Anterior cingulate cortex (tissue), 58 donors: ENCODE measurements around the gene YIPF6.
A peak's percentile ranks its signal among the peaks of the same experiment; 100 is the strongest.
"Not testable (repeated sequence)": the region's sequence is repeated elsewhere in the genome, so short reads cannot be mapped to it uniquely, and the experiment has no call there.

Experiments used
- DNase-seq, 58 donors: peaks; one replicate each; lab custom pipeline; 2025; lab: John Stamatoyannopoulos, UW

Gene YIPF6

DNA sequence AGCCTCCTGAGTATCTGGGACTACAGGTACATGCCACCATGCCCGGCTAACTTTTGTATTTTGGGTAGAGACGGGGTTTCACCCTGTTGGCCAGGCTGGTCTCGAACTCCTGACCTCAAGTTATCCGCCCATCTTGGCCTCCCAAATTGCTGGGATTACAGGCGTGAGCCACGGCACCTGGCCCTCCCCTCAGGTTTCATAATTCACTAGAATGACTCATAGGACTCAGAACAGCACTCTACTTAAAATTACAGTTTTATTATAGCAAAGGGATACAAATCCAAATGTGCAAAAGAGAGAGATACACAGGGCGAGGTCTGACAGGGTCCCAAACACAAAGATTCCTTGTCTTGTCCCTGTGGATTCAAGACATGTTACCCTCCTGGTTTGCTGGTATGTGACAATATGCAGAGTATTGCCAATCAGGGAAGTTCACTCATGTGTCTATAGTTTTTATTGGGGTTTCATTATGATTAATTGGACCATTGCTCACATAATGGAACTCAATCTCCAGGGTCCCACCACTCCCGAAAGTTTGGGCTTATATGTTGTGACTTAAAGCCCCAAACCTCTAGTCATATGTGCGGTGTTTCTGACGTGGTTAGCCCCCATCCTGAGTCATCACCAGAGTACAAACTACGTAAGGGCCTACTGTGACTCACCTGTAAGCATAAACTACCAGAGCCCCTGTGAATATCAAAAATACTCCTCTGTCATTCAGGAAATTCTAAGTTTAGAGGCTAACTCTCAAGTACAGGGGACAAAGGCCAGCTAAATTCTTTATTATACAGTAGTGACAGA lies 5.2 kb downstream of the YIPF6 start:
- no peak for DNase-seq

DNA sequence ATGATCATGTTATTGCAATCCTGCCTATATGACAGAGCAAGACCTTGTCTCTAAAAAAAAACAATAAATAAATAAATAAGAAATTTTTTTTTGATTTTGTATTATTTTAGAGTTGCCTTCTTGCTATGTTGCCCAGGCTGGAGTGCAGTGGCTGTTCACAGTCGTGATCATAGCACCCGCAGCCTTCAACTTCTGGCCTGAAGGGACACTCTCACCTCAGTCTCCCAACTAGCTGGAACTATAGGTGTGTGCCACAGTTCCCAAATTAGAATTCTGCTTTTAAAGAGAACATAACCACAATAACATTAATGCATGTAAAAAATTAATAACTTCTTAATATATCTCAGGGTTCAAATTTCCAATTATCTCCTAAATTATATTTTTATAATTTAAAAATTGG lies 7.8 kb downstream of the YIPF6 start:
- no peak for DNase-seq

DNA sequence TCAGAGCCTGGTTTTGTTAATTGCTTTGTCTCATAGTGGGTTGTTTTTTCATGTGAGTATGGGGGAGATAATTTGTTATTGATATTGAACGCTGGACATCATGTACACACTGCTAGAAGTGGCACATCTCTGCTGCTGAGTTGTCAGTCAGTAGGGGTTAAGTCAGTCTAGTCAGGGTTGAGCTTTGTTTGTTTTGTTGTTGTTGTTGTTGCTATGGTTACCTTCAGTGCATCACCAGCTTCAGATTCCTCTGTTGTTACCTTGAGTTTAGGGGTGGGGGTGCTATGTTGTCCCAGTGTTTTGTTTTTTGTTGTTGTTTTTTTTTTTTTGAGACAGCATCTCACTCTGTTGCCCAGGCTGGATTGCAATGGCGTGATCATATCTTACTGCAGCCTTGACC lies 9.9 kb downstream of the YIPF6 start:
- no peak for DNase-seq

GRCh38 chrX:68511255-68511654 lies 12.4 kb downstream of the YIPF6 start:
- peak in 7 of 58 donors; percentile 0 to 9 (median 1) for DNase-seq

DNA sequence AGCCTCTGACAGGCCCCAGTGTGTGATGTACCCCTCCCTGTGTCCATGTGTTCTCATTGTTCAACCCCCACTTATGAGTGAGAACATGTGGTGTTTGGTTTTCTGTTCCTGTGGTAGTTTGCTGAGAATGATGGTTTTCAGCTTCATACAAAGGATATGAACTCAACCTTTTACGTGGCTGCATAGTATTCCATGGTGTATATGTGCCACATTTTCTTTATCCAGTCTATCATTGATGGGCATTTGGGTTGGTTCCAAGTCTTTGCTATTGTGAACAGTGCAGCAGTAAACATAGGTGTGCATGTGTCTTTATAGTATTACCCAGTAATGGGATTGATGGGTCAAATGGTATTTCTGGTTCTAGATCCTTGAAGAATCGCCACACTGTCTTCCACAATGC lies 25.8 kb downstream of the YIPF6 start:
- DNase-seq: not testable (repeated sequence)

- no peak for DNase-seq
Observed at GRCh38 chrX:68532831-68533533, 34.1 kb downstream of the YIPF6 start.

- DNase-seq: no peak
Observed at GRCh38 chrX:68533656-68534055, 34.8 kb downstream of the YIPF6 start.

GRCh38 chrX:68534691-68535090 lies 35.8 kb downstream of the YIPF6 start:
- DNase-seq: no peak

DNA sequence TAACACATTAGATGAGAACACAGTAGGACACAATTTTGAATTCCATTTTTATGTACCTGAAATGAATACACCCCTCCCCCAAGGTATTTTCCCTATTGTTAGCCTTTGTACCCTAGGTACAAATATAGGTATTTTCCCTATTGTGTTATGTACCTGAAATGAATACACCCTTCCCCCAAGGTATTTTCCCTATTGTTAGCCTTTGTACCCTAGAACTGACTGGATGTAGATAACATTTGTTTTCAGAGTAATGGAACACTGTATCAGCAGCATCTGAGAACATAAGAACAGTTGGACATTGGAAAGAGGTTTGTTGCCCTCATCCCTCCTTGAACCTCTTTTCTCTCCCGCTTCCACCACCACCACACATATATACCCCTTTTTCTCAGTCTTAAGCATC lies 37.6 kb downstream of the YIPF6 start:
- no peak for DNase-seq

DNA sequence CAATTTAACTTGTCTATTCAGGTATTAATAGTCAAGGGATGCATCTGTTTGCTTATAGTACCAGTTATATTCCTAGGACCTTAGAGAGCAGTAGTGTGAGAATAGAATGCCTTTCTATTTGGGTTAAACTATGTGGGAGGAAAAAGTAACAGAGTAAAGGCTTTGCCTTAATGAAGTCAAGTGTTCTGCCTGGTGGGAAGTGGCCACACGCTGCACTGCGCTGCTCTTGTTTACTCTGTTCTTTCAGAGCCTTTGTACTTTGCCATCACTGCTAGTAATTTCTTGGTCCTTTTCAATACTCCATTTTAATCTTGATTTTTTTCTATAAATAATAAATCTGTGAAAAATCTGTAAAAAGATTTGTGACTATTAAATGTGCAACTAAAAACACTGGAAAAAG lies 38.0 kb downstream of the YIPF6 start:
- no peak for DNase-seq

DNA sequence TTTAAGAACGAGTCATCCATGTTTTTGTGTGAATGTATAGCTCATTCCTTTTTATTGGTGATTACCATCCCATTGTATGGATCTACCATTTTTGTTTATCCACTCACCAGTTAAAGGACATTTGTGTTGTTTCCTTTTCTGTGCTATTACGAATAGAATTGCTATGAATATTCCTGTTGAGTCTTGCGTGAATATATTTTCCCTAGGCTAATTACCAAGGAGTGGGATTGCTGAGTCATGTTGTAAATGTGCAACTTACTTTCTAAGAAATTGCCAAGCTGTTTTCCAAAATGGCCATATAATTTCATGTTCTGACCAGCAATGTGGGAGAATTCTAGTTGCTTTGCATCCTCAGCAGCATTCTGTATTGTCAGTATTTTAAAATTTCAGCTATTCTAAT lies 51.3 kb downstream of the YIPF6 start:
- no peak for DNase-seq

DNA sequence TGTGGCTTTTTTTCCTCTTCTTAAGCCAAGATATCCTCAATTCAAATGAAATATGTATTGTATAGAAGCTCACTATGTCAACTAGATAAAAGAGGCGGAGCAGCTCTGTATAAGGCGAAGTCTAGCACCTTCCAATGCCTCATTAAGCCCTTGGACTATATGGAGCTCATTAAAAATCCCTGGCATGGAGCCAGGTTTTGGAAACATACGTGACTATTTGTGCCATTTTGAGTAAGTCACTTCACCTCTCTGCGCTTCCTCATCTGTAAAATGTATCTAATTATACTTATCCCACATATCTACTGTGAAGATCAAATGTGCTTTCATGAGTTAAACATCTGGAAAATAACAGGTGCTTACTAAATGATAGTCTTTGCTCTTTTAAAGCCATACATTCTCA lies 57.2 kb downstream of the YIPF6 start:
- DNase-seq: no peak

DNA sequence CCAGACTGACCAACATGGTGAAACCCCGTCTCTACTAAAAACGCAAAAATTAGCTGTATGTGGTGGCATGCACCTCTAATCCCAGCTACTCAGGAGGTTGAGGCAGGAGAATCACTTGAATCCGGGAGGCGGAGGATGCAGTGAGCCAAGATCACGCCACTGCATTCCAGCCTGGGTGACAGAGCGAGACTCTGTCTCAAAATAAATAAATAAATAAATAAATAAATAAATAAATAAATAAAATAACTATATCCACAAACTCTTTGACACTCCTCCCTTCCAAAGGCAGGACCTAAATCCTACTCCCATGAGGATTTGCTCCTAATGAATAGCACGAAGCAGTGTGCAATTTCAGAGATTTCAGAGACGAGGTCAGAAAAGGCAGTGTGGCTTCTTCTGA lies 58.3 kb downstream of the YIPF6 start:
- DNase-seq: not testable (repeated sequence)

- DNase-seq: not testable (repeated sequence)
Observed at GRCh38 chrX:68559905-68560304, 61.1 kb downstream of the YIPF6 start.

GRCh38 chrX:68568136-68568535 lies 69.3 kb downstream of the YIPF6 start:
- no peak for DNase-seq

DNA sequence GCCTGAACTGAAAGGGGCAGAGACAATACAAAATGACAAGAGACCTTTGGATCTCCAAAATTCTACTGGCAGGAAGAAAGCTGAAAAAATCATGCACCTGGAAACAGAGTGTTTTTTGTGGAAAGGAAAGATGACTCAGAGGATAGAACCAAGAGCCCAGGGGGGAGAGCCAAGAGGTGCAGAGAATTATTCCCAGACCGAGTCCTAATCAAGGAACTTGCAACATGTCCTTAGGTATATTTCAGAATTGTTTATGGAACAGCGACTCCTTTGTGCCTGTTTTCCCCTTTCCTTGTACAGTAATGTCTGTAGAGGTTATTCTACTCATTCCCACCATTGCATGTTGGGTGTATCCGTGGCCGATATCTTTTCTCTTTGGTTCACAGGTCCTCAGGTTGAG lies 71.7 kb downstream of the YIPF6 start:
- DNase-seq: no peak

DNA sequence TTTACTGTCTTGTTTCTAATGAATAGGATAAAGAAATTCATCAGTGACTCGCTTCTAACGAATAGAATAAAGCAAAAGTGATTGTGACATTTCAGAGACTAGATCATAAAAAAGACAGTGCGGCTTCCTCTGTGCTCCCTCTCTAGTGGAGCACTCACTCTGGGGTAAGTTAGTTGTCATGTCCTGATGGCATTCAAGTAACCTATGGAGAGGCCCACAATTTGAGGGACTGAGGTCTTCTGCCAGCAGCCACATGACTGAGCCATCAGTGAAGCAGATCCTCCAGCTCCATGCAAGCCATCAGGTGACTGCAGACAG lies 72.4 kb downstream of the YIPF6 start:
- no peak for DNase-seq

DNA sequence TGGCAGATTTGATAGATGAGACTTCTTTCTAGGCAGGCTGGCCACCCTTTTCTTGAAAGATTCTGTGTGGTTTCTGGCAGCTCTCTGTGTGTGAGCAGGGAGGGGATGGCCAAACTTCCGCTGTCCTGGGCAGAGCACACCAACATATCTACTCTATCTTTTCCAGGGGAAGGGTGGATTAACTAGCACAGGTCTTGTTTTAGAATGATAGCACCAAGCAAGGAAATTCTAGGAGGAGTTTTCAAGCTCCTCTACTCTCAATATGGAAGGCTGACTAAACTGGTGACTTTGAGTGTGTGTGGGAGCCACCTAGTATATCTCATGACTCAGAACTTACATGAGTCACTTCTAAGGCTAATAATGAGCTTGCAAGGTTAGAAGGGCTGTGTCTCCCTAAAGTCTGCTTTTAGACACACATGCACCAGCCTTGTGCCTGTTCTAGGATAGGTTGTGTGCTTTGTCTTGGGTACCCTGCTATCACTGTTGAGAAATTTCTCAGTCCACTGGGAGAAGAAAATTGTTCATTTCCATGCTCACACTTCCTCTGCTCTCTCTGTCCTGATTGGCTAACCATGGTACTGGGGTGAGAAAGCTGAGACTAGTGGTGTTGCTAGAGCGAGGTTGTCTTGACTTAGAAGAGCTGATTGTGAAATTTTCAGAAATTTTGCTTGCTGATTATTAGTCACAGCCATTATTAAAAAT lies 72.9 kb downstream of the YIPF6 start:
- peak in 1 of 58 donors; percentile 0 for DNase-seq

- no peak for DNase-seq
Observed at GRCh38 chrX:68574240-68574639, 75.4 kb downstream of the YIPF6 start.

DNA sequence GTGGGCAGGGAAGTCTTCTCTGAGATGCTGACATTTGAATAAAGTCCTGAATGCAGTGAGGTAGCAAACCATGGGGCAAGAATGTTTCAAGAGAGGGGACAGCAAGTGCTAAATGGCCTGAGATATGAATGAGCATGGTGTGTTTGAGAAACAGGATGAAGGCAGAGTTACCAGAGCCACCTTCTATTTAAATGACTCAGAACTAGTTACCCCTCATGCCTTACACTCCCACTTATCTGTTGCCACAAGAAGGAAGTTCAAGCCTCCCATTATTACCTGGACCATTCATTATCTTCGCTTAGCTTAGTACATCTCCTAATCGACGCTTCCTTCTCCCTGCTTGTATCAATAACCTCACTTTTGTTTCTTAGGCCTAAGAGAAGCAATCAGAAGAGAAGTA lies 81.0 kb downstream of the YIPF6 start:
- DNase-seq: no peak

DNA sequence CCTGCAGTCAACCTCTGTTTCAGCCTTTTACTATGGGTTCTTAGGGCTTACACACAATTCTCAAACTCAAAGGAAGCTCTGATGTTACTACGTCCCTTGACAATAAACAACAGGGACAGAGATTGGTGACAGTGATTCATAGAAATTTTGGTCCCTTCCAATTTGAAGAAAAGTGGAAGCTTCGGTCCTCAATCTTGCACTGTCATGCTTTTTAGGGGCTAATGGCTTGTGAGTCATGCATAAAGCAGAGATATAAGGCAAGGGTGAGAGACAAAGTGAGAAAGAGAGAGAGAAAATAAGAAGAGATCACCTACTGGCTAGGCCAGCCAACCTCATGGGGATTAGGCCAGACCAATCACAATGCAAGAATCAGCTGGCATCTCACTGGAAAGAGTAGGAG lies 85.4 kb downstream of the YIPF6 start:
- DNase-seq: no peak
